C4-2B (cell line): ENCODE results near the gene OPRL1.
"Not testable (repeated sequence)": the region's sequence is repeated elsewhere in the genome, so short reads cannot be mapped to it uniquely, and the experiment has no call there.

ENCODE experiments used
- H3K27ac ChIP-seq: fragments of 450-650 bp; 2 replicates; pipeline ENCODE4 v1.5.1; 2017
- CTCF ChIP-seq: fragments of 450-650 bp; conservative IDR thresholded peaks from 2 replicates; pipeline ENCODE4 v1.5.1; 2017; ENCODE audit warnings: mild to moderate bottlenecking
- ZFX ChIP-seq: fragments of 450-650 bp; IDR thresholded peaks from 2 replicates; pipeline ENCODE4 v1.6.1; 2017

Gene OPRL1

GRCh38 chr20:64115171-64115911 is 35.5 kb downstream of the OPRL1 start:
- TF ChIP-seq ZFX: no peak
- no peak for TF ChIP-seq CTCF
- no peak overlapping the region for H3K27ac ChIP-seq

GRCh38 chr20:64116016-64116415 is 36.1 kb downstream of the OPRL1 start:
- no peak for TF ChIP-seq ZFX
- no peak for TF ChIP-seq CTCF
- H3K27ac ChIP-seq: no peak overlapping the region

GRCh38 chr20:64116541-64117431 is 36.9 kb downstream of the OPRL1 start:
- H3K27ac ChIP-seq: no peak overlapping the region
- TF ChIP-seq ZFX (no peak), CTCF (no peak)

- H3K27ac ChIP-seq: not testable (repeated sequence)
These were observed 37.5 kb downstream of the OPRL1 start for GRCh38 chr20:64117432-64117777.

- H3K27ac ChIP-seq: no peak overlapping the region
- no peak for TF ChIP-seq CTCF
- no peak for TF ChIP-seq ZFX
These were observed 39.4 kb downstream of the OPRL1 start for GRCh38 chr20:64119301-64119680.

GRCh38 chr20:64119681-64120341 is 39.9 kb downstream of the OPRL1 start:
- no peak overlapping the region for H3K27ac ChIP-seq
- TF ChIP-seq ZFX (no peak), CTCF (no peak)

GRCh38 chr20:64121586-64121985 is 41.7 kb downstream of the OPRL1 start:
- TF ChIP-seq CTCF (no peak), ZFX (no peak)
- no peak overlapping the region for H3K27ac ChIP-seq

GRCh38 chr20:64122927-64123326 is 43.0 kb downstream of the OPRL1 start:
- not testable (repeated sequence) for H3K27ac ChIP-seq

- H3K27ac ChIP-seq: not testable (repeated sequence)
These were observed 43.6 kb downstream of the OPRL1 start for GRCh38 chr20:64123517-64123916.
